Measurements from ENCODE around the gene SMIM10L1.

DNA sequence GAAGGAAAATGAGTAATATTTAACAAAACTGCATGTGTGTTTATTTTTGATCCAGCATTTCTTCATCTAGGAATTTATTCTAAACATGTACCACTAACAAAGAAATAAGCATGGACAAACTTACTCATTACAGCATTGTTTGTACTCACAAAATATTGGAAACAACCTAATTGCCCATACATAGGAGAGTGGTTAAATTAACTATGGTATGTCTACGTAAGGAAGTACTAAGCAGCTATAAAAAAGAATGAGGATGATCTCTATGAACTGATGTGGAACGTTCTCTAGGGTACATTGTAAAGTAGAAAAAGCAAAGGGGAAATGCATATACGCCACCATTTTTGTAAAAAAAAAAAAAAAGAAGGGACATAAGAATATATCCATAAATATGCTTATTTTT is 33.2 kb downstream of the SMIM10L1 start:
- TF ChIP-seq CTCF (IDR thresholded peaks at IDR 0.05) (no peak), POLR2A (IDR thresholded peaks at IDR 0.05) (no peak), POLR2AphosphoS5 (IDR thresholded peaks at IDR 0.05) (no peak)
